ENCODE measurements around the gene GNB1.

DNA sequence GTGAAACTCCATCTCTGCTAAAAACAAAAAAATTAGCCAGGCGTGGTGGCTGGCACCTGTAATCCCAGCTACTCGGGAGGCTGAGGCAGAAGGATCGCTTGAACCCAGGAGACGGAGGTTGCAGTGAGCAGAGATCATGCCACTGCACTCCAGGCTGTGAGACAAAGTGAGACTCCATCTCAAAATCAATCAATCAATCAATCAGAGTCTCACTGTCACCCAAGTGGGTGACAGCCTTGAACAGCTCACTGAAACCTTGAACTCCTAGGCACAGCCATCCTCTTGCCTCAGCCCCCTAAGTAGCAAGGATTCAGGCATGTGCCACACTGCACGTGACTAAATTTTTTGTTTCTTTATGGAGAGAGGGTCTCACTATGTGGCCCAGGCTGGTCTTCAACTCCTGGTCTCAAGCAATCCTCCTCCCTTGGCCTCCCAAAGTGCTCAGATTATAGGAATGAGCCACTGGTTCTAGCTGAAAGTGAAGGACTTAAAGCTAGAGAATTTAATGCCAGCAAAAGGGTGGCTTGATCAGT lies 44.4 kb downstream of the GNB1 start:
- TF ChIP-seq, protein P1, sequence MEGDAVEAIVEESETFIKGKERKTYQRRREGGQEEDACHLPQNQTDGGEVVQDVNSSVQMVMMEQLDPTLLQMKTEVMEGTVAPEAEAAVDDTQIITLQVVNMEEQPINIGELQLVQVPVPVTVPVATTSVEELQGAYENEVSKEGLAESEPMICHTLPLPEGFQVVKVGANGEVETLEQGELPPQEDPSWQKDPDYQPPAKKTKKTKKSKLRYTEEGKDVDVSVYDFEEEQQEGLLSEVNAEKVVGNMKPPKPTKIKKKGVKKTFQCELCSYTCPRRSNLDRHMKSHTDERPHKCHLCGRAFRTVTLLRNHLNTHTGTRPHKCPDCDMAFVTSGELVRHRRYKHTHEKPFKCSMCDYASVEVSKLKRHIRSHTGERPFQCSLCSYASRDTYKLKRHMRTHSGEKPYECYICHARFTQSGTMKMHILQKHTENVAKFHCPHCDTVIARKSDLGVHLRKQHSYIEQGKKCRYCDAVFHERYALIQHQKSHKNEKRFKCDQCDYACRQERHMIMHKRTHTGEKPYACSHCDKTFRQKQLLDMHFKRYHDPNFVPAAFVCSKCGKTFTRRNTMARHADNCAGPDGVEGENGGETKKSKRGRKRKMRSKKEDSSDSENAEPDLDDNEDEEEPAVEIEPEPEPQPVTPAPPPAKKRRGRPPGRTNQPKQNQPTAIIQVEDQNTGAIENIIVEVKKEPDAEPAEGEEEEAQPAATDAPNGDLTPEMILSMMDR (IDR thresholded peaks at IDR 0.05): no peak
- no peak for TF ChIP-seq POLR2A (IDR thresholded peaks at IDR 0.05)

Data from adrenal gland (tissue), 5 donors.